Type B pancreatic cell (in vitro differentiated cells): ENCODE results near the gene SLC26A1. TPM values are rescaled to one million over a fixed set of nuclear protein-coding genes. Genes with fewer than 3 reads are reported as not detected.

Source experiments
- DNase-seq: peaks from one replicate; pipeline ENCODE4 v3.0.0; 2021; ENCODE audit warnings: mixed read lengths; ENCODE audit not compliant: unreplicated experiment; ENCODE audit errors: extremely low spot score
- H3K27ac Mint-ChIP-seq: 2 replicates; pipeline ENCODE4 v1.8.0; 2021; ENCODE audit warnings: mild to moderate bottlenecking, mixed read lengths
- H3K27me3 Mint-ChIP-seq: 2 replicates; pipeline ENCODE4 v1.8.0; 2021; ENCODE audit warnings: mixed read lengths
- H3K36me3 Mint-ChIP-seq: 2 replicates; pipeline ENCODE4 v1.8.0; 2021; ENCODE audit warnings: mixed read lengths
- H3K4me1 Mint-ChIP-seq: one replicate; pipeline ENCODE4 v1.8.0; 2021; ENCODE audit warnings: mixed read lengths; ENCODE audit not compliant: unreplicated experiment
- H3K4me3 Mint-ChIP-seq: 2 replicates; pipeline ENCODE4 v1.8.0; 2021; ENCODE audit warnings: mild to moderate bottlenecking, mixed read lengths
- H3K9me3 Mint-ChIP-seq: 2 replicates; pipeline ENCODE4 v1.8.0; 2021; ENCODE audit warnings: mixed read lengths
- total RNA-seq: library from RNA; stranded (reverse); gene quantifications from 2 replicates; pipeline ENCODE4 v1.2.1, GENCODE V29; 2021; ENCODE audit warnings: low replicate concordance
- TF ChIP-seq, protein P1 (sequence below): fragments of 200-600 bp; sonication (generic); conservative IDR thresholded peaks from 2 replicates; pipeline ENCODE4 v1.5.0; 2021; ENCODE audit warnings: antibody characterized with exemption, mild to moderate bottlenecking

The SLC26A1 gene
- total RNA-seq, 1 donor from 2014 or later, result 2.8 TPM

DNA sequence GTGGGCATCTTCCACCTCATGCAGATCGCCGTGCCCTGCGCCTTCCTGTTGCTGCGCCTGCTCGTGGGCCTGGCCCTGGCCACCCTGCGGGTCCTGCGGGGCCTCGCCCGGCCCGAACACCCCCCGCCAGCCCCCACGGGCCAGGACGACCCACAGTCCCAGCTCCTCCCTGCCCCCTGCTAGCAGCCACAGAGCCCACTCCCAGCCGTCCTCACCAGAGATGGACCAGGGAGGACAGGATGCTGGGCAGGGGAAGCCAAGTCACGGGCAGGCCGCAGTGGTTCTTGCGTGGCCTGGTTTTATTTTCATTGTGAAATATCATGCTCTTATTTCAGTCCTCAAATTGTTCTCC is 34.9 kb downstream of the SLC26A1 start:
- no peak for DNase-seq
- TF ChIP-seq, protein P1, sequence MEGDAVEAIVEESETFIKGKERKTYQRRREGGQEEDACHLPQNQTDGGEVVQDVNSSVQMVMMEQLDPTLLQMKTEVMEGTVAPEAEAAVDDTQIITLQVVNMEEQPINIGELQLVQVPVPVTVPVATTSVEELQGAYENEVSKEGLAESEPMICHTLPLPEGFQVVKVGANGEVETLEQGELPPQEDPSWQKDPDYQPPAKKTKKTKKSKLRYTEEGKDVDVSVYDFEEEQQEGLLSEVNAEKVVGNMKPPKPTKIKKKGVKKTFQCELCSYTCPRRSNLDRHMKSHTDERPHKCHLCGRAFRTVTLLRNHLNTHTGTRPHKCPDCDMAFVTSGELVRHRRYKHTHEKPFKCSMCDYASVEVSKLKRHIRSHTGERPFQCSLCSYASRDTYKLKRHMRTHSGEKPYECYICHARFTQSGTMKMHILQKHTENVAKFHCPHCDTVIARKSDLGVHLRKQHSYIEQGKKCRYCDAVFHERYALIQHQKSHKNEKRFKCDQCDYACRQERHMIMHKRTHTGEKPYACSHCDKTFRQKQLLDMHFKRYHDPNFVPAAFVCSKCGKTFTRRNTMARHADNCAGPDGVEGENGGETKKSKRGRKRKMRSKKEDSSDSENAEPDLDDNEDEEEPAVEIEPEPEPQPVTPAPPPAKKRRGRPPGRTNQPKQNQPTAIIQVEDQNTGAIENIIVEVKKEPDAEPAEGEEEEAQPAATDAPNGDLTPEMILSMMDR, result no peak

DNA sequence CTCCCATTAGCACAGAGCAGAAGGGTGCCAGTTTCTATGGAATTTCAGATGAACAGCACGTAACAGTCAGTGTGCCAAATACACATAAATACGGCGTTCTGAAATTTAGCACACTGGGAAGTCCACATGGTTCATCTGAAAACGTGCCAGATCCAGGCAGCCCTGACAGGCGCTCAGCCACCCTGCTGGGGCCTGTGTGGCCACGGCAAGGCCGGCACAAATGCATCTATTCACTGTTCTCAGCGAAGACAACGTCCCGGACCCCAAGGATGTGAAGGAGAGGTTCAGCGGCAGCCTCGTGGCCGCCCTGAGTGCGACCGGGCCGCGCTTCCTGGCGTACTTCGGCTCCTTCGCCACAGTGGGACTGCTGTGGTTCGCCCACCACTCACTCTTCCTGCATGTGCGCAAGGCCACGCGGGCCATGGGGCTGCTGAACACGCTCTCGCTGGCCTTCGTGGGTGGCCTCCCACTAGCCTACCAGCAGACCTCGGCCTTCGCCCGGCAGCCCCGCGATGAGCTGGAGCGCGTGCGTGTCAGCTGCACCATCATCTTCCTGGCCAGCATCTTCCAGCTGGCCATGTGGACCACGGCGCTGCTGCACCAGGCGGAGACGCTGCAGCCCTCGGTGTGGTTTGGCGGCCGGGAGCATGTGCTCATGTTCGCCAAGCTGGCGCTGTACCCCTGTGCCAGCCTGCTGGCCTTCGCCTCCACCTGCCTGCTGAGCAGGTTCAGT is 35.5 kb downstream of the SLC26A1 start:
- Mint-ChIP-seq H3K4me3 (no peak overlapping the region), H3K9me3 (no peaks in the 10 kb centered on the region), H3K27me3 (no peaks in the 10 kb centered on the region), H3K4me1 (no peaks in the 10 kb centered on the region), H3K36me3 (no peaks in the 10 kb centered on the region), H3K27ac (no peak overlapping the region)
- TF ChIP-seq, protein P1, result no peak
- no peak for DNase-seq

More for the DNA sequence above, 34.9 kb downstream of the SLC26A1 start:
- no peaks in the 10 kb centered on the region for H3K4me1 Mint-ChIP-seq
- H3K27ac Mint-ChIP-seq, result no peak overlapping the region
- H3K9me3 Mint-ChIP-seq, result no peaks in the 10 kb centered on the region
- no peak overlapping the region for H3K4me3 Mint-ChIP-seq
- H3K27me3 Mint-ChIP-seq, result no peaks in the 10 kb centered on the region
- no peaks in the 10 kb centered on the region for H3K36me3 Mint-ChIP-seq

DNA sequence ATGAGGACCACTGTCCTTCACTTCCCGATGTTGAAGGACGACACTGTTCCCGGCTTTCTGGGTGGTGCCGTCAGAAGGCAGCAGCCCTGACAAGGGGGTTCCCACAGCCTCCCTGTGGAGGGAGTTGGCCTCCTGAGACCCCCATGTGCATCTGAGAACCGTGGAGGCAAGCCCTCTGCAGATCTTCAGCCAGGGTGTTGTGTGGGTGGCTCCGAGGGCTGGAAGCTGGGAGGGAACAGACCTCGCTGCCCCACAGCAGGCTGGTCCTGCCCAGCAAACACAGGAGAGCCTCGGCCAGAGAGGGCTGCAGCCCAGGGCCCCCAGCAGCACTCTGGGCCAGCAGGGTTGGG is 36.0 kb downstream of the SLC26A1 start:
- H3K27ac Mint-ChIP-seq, result no peak overlapping the region
- TF ChIP-seq, protein P1, result no peak
- H3K4me3 Mint-ChIP-seq, result no peak overlapping the region
- no peaks in the 10 kb centered on the region for H3K36me3 Mint-ChIP-seq
- no peaks in the 10 kb centered on the region for H3K27me3 Mint-ChIP-seq
- no peaks in the 10 kb centered on the region for H3K9me3 Mint-ChIP-seq
- no peaks in the 10 kb centered on the region for H3K4me1 Mint-ChIP-seq
- no peak for DNase-seq

DNA sequence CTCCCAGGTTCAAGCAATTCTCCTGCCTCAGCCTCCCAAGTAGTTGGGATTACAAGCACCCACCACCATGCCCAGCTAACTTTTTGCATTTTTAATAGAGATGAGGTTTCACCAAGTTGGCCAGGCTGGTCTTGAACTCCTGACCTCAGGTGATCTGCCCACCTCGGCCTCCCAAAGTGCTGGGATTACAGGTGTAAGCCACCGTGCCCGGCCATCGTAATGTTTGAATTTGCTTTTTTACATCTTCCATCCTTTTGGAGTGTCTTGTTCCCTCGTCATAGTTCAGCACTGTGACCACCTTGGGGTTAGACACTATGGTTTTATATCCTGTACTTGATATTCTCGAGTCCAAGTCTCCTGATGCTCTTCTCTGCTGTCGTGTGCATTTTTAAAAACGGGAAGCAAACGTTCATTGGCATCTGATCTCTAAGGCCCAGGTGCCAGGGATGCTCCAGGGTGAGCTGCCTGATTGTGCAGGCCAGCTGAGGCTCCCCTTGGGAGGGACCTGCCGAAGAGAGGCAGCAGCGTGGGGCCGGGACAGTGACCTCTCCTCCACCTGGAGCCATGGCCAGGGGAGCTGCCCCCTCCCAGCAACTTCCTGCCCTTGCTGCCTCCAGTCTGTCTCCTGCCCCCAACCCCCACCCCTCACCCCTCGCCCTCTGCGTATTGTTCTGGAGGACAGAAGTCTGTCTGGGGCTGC is 36.5 kb downstream of the SLC26A1 start:
- Mint-ChIP-seq H3K36me3 (no peaks in the 10 kb centered on the region), H3K4me3 (no peak overlapping the region), H3K27ac (no peak overlapping the region), H3K27me3 (no peaks in the 10 kb centered on the region), H3K4me1 (no peaks in the 10 kb centered on the region), H3K9me3 (no peaks in the 10 kb centered on the region)
- TF ChIP-seq, protein P1, result no peak
- DNase-seq, result no peak

DNA sequence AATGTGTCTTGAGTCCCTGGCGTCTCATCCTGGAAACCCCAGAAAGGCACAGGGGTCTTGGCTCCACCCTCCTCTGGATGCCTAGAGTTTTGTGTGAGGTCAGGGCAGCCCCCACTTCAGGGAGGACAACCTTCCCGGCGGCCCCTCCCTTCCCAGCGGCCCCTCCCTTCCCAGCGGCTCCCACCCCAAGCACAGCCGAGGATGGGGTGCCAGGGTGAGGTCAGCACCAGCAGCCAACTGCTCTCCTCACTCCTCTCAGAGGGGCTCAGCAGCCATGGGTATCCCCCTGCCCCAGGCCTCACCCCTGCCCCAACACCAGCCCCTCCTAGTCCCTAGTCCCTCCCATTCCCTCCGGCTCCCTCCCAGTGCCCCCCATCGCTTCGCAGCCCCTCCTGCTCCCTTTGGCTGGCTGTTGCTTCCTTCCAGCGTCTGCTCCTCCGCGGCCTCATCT is 37.2 kb downstream of the SLC26A1 start:
- DNase-seq, result no peak
- no peak overlapping the region for H3K27ac Mint-ChIP-seq
- no peak overlapping the region for H3K4me3 Mint-ChIP-seq
- H3K4me1 Mint-ChIP-seq, result no peaks in the 10 kb centered on the region
- H3K36me3 Mint-ChIP-seq, result no peaks in the 10 kb centered on the region
- H3K9me3 Mint-ChIP-seq, result no peaks in the 10 kb centered on the region
- H3K27me3 Mint-ChIP-seq, result no peaks in the 10 kb centered on the region
- TF ChIP-seq, protein P1, result no peak
